Testis (tissue), 2 donors: Measurements from ENCODE around the gene PPFIBP1.
A peak's percentile ranks its signal among the peaks of the same experiment; 100 is the strongest.

Experiments used
- CTCF ChIP-seq, 3 experiments: fragments of 450-650 bp in 2 of 3; fragments of 200-600 bp in 1 of 3; sonication (generic) in 1 of 3; IDR thresholded peaks; one replicate each; pipeline ENCODE4 v1.5.1; 2016 to 2019; ENCODE audit warnings: antibody characterized with exemption in 3 of 3, mild to moderate bottlenecking in 2 of 3, moderate library complexity in 1 of 3
- POLR2A ChIP-seq: fragments of 450-650 bp; IDR thresholded peaks from one replicate; pipeline ENCODE4 v1.6.1; 2017; ENCODE audit warnings: antibody characterized with exemption, mild to moderate bottlenecking, moderate library complexity

- TF ChIP-seq CTCF (IDR thresholded peaks at IDR 0.05) (peak; percentile 54 to 60 (median 57)), POLR2A (no peak)
Measured at GRCh38 chr12:27635349-27635972, 111.5 kb downstream of the PPFIBP1 start.
